Measurements from ENCODE around the gene SULT1A1.
A peak's percentile ranks its signal among the peaks of the same experiment; 100 is the strongest.

Gene SULT1A1

DNA sequence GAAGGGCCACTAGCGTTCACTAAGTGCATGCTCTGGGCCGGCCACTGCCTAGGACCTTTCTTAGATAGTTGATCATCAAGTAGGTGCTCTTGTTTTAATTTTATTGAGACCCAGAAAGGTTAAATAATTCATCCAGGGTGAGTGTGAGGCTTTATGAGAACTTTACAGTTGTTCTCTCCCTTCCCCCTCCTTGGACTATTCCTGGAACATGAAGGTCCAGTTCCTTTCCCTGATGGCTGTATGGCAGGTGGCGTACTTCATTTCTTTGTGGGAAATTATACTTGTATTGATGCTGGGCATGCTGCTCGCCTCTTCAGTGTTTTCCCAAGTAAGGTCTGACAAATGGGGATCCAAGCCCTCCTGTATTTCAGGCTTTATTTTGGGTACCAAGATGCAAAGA, 47.6 kb downstream of the SULT1A1 start:
- H4K20me1 ChIP-seq (ENCODE audit: insufficient read depth, low read length, poor library complexity, severe bottlenecking), result peaks cover 4% of the 10 kb centered on the region
- H3K36me3 ChIP-seq (ENCODE audit: insufficient read depth, low read length), result 0 out of 2 replicates have a peak, but pooled peaks cover 1% of the 10 kb centered on the region
- no peak for TF ChIP-seq EZH2phosphoT487 (IDR thresholded peaks at IDR 0.05; ENCODE audit: borderline replicate concordance)
- TF ChIP-seq, protein P1, sequence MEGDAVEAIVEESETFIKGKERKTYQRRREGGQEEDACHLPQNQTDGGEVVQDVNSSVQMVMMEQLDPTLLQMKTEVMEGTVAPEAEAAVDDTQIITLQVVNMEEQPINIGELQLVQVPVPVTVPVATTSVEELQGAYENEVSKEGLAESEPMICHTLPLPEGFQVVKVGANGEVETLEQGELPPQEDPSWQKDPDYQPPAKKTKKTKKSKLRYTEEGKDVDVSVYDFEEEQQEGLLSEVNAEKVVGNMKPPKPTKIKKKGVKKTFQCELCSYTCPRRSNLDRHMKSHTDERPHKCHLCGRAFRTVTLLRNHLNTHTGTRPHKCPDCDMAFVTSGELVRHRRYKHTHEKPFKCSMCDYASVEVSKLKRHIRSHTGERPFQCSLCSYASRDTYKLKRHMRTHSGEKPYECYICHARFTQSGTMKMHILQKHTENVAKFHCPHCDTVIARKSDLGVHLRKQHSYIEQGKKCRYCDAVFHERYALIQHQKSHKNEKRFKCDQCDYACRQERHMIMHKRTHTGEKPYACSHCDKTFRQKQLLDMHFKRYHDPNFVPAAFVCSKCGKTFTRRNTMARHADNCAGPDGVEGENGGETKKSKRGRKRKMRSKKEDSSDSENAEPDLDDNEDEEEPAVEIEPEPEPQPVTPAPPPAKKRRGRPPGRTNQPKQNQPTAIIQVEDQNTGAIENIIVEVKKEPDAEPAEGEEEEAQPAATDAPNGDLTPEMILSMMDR (conservative IDR thresholded peaks at IDR 0.05; ENCODE audit: low read length), result no peak
- no peak overlapping the region for H2AFZ ChIP-seq (ENCODE audit: low read length)
- no peaks in the 10 kb centered on the region for H3K9me2 ChIP-seq (replicated peaks; ENCODE audit: low read depth, low read length)
- peak overlapping the region; percentile 43 for H3K4me2 ChIP-seq (ENCODE audit: low read depth, low read length, poor library complexity, severe bottlenecking)
- H3K27me3 ChIP-seq (ENCODE audit: insufficient read depth, low read length, poor library complexity, severe bottlenecking), result no peaks in the 10 kb centered on the region
- peaks cover 17% of the 10 kb centered on the region for H3K4me1 ChIP-seq (ENCODE audit: insufficient read depth, low read length, poor library complexity, severe bottlenecking)
- H3K4me3 ChIP-seq (ENCODE audit: low read length, poor library complexity, severe bottlenecking), result no peak overlapping the region
- no peak overlapping the region for H3K9ac ChIP-seq (ENCODE audit: low read depth, low read length, poor library complexity, severe bottlenecking)
- H3F3A ChIP-seq (ENCODE audit: low read depth), result no peaks in the 10 kb centered on the region
- peaks cover 2% of the 10 kb centered on the region; the same call in 1 of the 2 replicates for H3K9me3 ChIP-seq (ENCODE audit: insufficient read depth, low read depth, low read length)
- peaks cover 16% of the 10 kb centered on the region for H3K79me2 ChIP-seq (ENCODE audit: insufficient read depth, low read length)

DNA sequence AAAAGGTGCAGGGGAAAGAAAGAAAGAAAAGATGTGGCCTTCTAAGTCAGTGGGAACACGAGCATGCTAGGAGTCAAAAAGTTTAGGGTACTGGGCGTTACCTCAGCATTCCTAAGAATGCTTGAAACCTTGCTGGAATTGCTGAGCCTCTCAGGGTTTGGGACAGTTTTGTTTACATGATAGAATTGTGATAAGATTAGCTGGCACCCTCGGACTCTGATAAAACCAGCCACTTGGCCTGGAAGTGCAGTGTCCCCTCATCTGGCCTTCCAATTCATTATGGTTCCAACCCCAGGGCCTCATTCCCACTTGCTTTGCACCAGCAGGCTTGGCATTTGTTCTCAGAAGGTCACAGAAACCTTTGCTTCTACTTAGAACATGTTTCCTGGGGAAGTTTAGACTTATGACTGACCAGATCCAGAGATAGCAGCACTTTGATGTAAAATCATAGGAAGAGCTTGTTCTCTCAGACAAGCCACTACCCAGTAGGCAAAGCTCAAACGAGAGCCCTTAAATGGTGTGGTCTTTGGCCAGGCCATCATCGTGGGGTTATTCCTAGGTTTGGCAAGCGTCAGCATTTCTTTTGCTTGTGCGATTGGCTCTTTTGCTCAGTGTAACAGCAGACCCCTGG, 48.2 kb downstream of the SULT1A1 start:
- no peak overlapping the region for H2AFZ ChIP-seq (ENCODE audit: low read length)
- peaks cover 20% of the 10 kb centered on the region for H3K79me2 ChIP-seq (ENCODE audit: insufficient read depth, low read length)

DNA sequence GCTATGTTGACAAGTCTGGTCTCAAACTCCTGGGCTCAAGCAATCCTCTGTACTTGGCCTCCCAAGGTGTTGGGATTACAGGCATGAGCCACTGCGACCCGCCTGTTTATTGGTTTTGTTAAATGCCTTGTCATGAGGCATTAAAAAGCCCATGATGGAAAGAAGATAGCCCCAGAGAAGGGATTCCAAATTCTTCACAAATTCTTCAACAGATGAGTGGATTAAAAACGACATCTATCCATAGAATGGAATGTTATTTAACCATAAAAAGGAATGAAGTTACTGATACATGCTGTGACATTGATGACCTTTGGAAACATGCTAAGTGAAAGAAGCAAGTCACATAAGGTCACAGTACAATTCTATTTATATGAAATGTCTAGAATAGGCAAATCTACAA, 51.4 kb downstream of the SULT1A1 start:
- Histone ChIP-seq H3K36me3 (ENCODE audit: insufficient read depth, low read length) (no peaks in the 10 kb centered on the region), H3F3A (ENCODE audit: low read depth) (no peaks in the 10 kb centered on the region), H3K4me3 (ENCODE audit: low read length, poor library complexity, severe bottlenecking) (no peak overlapping the region)

More for the DNA sequence above, 48.2 kb downstream of the SULT1A1 start:
- Histone ChIP-seq H3K9ac (ENCODE audit: low read depth, low read length, poor library complexity, severe bottlenecking) (no peak overlapping the region), H3K4me3 (ENCODE audit: low read length, poor library complexity, severe bottlenecking) (no peak overlapping the region), H3K4me2 (ENCODE audit: low read depth, low read length, poor library complexity, severe bottlenecking) (peak overlapping the region; percentile 43), H3K9me2 (replicated peaks; ENCODE audit: low read depth, low read length) (no peaks in the 10 kb centered on the region), H3K4me1 (ENCODE audit: insufficient read depth, low read length, poor library complexity, severe bottlenecking) (peaks cover 17% of the 10 kb centered on the region), H3K27me3 (ENCODE audit: insufficient read depth, low read length, poor library complexity, severe bottlenecking) (no peaks in the 10 kb centered on the region), H4K20me1 (ENCODE audit: insufficient read depth, low read length, poor library complexity, severe bottlenecking) (peaks cover 7% of the 10 kb centered on the region), H3K9me3 (ENCODE audit: insufficient read depth, low read depth, low read length) (no peaks in the 10 kb centered on the region), H3K36me3 (ENCODE audit: insufficient read depth, low read length) (no peaks in the 10 kb centered on the region), H3F3A (ENCODE audit: low read depth) (no peaks in the 10 kb centered on the region)
- TF ChIP-seq, protein P1 (conservative IDR thresholded peaks at IDR 0.05; ENCODE audit: low read length), result no peak

More for the DNA sequence above, 51.4 kb downstream of the SULT1A1 start:
- Histone ChIP-seq H3K9me3 (ENCODE audit: insufficient read depth, low read depth, low read length) (no peaks in the 10 kb centered on the region), H3K4me2 (ENCODE audit: low read depth, low read length, poor library complexity, severe bottlenecking) (no peak overlapping the region), H3K9ac (ENCODE audit: low read depth, low read length, poor library complexity, severe bottlenecking) (no peak overlapping the region), H3K4me1 (ENCODE audit: insufficient read depth, low read length, poor library complexity, severe bottlenecking) (peaks cover 27% of the 10 kb centered on the region), H3K27me3 (ENCODE audit: insufficient read depth, low read length, poor library complexity, severe bottlenecking) (no peaks in the 10 kb centered on the region), H3K79me2 (ENCODE audit: insufficient read depth, low read length) (peaks cover 36% of the 10 kb centered on the region), H3K9me2 (replicated peaks; ENCODE audit: low read depth, low read length) (no peaks in the 10 kb centered on the region), H4K20me1 (ENCODE audit: insufficient read depth, low read length, poor library complexity, severe bottlenecking) (peaks cover 14% of the 10 kb centered on the region), H2AFZ (ENCODE audit: low read length) (no peak overlapping the region)
- TF ChIP-seq, protein P1 (conservative IDR thresholded peaks at IDR 0.05; ENCODE audit: low read length), result no peak
- TF ChIP-seq EZH2phosphoT487 (IDR thresholded peaks at IDR 0.05; ENCODE audit: borderline replicate concordance), result no peak
